ENCODE measurements around the gene S100A14. TPM values are rescaled to one million over a fixed set of nuclear protein-coding genes. Genes with fewer than 3 reads are reported as not detected.

S100A14 gene
- total RNA-seq, 1 experiment from 2014 or later = 0.63 TPM

- Histone ChIP-seq H2BK20ac (ENCODE audit: low read depth, low read length, poor library complexity, severe bottlenecking) (no peak overlapping the region), H3K79me2 (ENCODE audit: insufficient read depth, low read length) (no peaks in the 10 kb centered on the region), H3K4me2 (ENCODE audit: insufficient read depth, insufficient read length, low read length) (no peak overlapping the region), H4K5ac (ENCODE audit: insufficient read length, low read depth, low read length) (no peak overlapping the region), H3K79me1 (ENCODE audit: insufficient read depth, low read depth, low read length, poor library complexity, severe bottlenecking) (no peaks in the 10 kb centered on the region), H3K27ac (ENCODE audit: insufficient read length, low read depth, low read length) (no peak overlapping the region), H2BK120ac (ENCODE audit: low read depth, low read length, poor library complexity, severe bottlenecking) (no peak overlapping the region), H2BK12ac (ENCODE audit: insufficient read length, low read depth, low read length) (no peak overlapping the region), H3K4me1 (ENCODE audit: insufficient read depth, low read length) (no peaks in the 10 kb centered on the region; the same call in 1 of the 2 replicates), H3K14ac (ENCODE audit: insufficient read depth, low read length) (no peak overlapping the region), H4K8ac (replicated peaks; ENCODE audit: insufficient read length, low read depth, low read length) (no peak overlapping the region), H4K91ac (ENCODE audit: insufficient read length, low read depth, low read length) (no peak overlapping the region), H3K9me3 (ENCODE audit: control insufficient read depth, low read depth, low read length) (no peaks in the 10 kb centered on the region), H3K27me3 (ENCODE audit: insufficient read depth, low read length) (no peaks in the 10 kb centered on the region), H2AFZ (ENCODE audit: low read length) (no peak overlapping the region), H3K23ac (ENCODE audit: insufficient read length, low read depth, low read length) (no peak overlapping the region), H4K20me1 (ENCODE audit: control insufficient read depth, insufficient read depth, insufficient read length) (no peaks in the 10 kb centered on the region), H3K4ac (ENCODE audit: low read depth, low read length) (no peak overlapping the region), H2AK5ac (ENCODE audit: insufficient read length, low read length) (no peak overlapping the region), H3K9ac (ENCODE audit: extremely low read depth, insufficient read length, low read length) (no peak overlapping the region), H2BK15ac (ENCODE audit: low read depth, low read length) (no peak overlapping the region), H3K23me2 (ENCODE audit: insufficient read length, low read depth, low read length, poor library complexity, severe bottlenecking) (no peaks in the 10 kb centered on the region), H3K18ac (ENCODE audit: insufficient read length, low read depth, low read length) (no peak overlapping the region), H3K56ac (ENCODE audit: insufficient read length, low read depth, low read length) (no peak overlapping the region), H3T11ph (ENCODE audit: low read length) (no peak overlapping the region), H2BK5ac (ENCODE audit: insufficient read length, low read length) (no peak overlapping the region)
- TF ChIP-seq CTCF (conservative IDR thresholded peaks at IDR 0.05) = no peak
- no peak overlapping the region for H3K27ac Mint-ChIP-seq
- H3K9me3 Mint-ChIP-seq = no peaks in the 10 kb centered on the region
- DNase-seq = no peak
- no CpG with 5 or more reads among the region's 1 CpG for WGBS (ENCODE audit: extremely low coverage, insufficient read length, low lambda C conversion rate)
- H3K4me1 Mint-ChIP-seq = peaks cover 9 to 16% of the 10 kb centered on the region in 2 experiments; a peak in 3 of 4 replicates
- no peaks in the 10 kb centered on the region; the same call in 1 of the 2 replicates for H3K27me3 Mint-ChIP-seq (ENCODE audit: low read depth)
- H3K36me3 Mint-ChIP-seq (ENCODE audit: insufficient read depth in 1 of 3, low read depth in 3 of 3) = no peaks in the 10 kb centered on the region
- H3K4me3 Mint-ChIP-seq = no peak overlapping the region
Observed at GRCh38 chr1:153585006-153585405, 31.1 kb downstream of the S100A14 start.
